A549 (cell line): Measurements from ENCODE around the gene GPR158. TPM values are rescaled to one million over a fixed set of nuclear protein-coding genes. Genes with fewer than 3 reads are reported as not detected.

Experiments used
- ATAC-seq, 2 experiments: fragments of 200-7000 bp in 1 of 2; fragments of >200 bp in 1 of 2; cut with Nextera tagmentation in 1 of 2; cut with Tn5 transposase in 1 of 2; 3 replicates each; pipeline versions ENCODE4 v1.8.0 to v1.9.1; 2018 to 2020; ENCODE audit warnings: mild to moderate bottlenecking in 1 of 2, moderate library complexity in 1 of 2
- CTCF ChIA-PET: fragments of 300-600 bp; sonication (Branson Sonifier 250); formaldehyde crosslinking; extraction: SDS; loops from one replicate; lab custom pipeline; 2021; ENCODE audit warnings: antibody characterized with exemption, inconsistent platforms; lab: Yijun Ruan, JAX
- POLR2A ChIA-PET: fragments of 350-600 bp; formaldehyde crosslinking; extraction: SDS; loops from one replicate; lab custom pipeline; 2021; ENCODE audit warnings: antibody characterized with exemption, inconsistent platforms; lab: Yijun Ruan, JAX
- DNase-seq, 2 experiments: peaks; one replicate each; pipeline versions ENCODE4 v3.0.0 to v3.0.0-alpha.2; 2011 to 2016; ENCODE audit warnings: low read depth in 1 of 2, low spot score in 1 of 2
- FAIRE-seq: peaks from 2 replicates; lab custom pipeline; 2011; peaks lifted over from hg19 to GRCh38; lab: Jason Lieb, UNC
- H3K27ac ChIP-seq, 2 experiments: fragments of >200 bp; sonication (Bioruptor Twin); formaldehyde crosslinking; 3 replicates each; pipeline ENCODE4 v1.5.1; 2016 to 2017
- H3K4me1 ChIP-seq: fragments of >200 bp; sonication (Bioruptor Twin); formaldehyde crosslinking; 3 replicates; pipeline ENCODE4 v1.6.1; 2016
- H3K4me2 ChIP-seq: fragments of >200 bp; sonication (Bioruptor Twin); formaldehyde crosslinking; 3 replicates; pipeline ENCODE4 v1.6.1; 2016
- H3K4me3 ChIP-seq: fragments of >200 bp; sonication (Bioruptor Twin); formaldehyde crosslinking; 3 replicates; pipeline ENCODE4 v1.5.1; 2016
- H3K9me3 ChIP-seq: fragments of >200 bp; sonication (Bioruptor Twin); formaldehyde crosslinking; 3 replicates; pipeline ENCODE4 v1.6.1; 2016
- BHLHE40 ChIP-seq: IDR thresholded peaks from 2 replicates; pipeline ENCODE4 v1.6.1; 2012; ENCODE audit warnings: low read depth, low read length, inconsistent platforms
- CBX8 ChIP-seq: fragments of 200-600 bp; sonication (generic); IDR thresholded peaks from 2 replicates; pipeline ENCODE4 v1.6.1; 2016
- CHD2 ChIP-seq: fragments of 150-350 bp; IDR thresholded peaks from 2 replicates; pipeline ENCODE4 v1.6.1; 2014; ENCODE audit warnings: low read length; ENCODE audit not compliant: partially characterized antibody
- EHMT2 ChIP-seq: fragments of 200-600 bp; sonication (generic); IDR thresholded peaks from 2 replicates; pipeline ENCODE4 v1.6.1; 2016; ENCODE audit warnings: antibody characterized with exemption, low read depth, mild to moderate bottlenecking, moderate library complexity
- ESRRA ChIP-seq: fragments of 150-350 bp; IDR thresholded peaks from 2 replicates; pipeline ENCODE4 v1.6.1; 2014; ENCODE audit warnings: mild to moderate bottlenecking, low read length, borderline replicate concordance
- FOSL2 ChIP-seq, 2 experiments: fragments of 450-650 bp in 1 of 2; fragments of >200 bp in 1 of 2; sonication (Bioruptor Twin) in 1 of 2; formaldehyde crosslinking; IDR thresholded peaks; 2 replicates each; pipeline versions ENCODE4 v1.5.0 to v1.6.1; 2016 to 2020; ENCODE audit warnings: mild to moderate bottlenecking in 1 of 2, moderate library complexity in 1 of 2
- FOXS1 ChIP-seq: fragments of 250-450 bp; sonication (Bioruptor Pico); IDR thresholded peaks from 2 replicates; pipeline ENCODE4 v1.5.0; 2020; ENCODE audit warnings: mild to moderate bottlenecking, moderate library complexity
- HEYL ChIP-seq: fragments of 250-450 bp; sonication (Bioruptor Pico); IDR thresholded peaks from 2 replicates; pipeline ENCODE4 v1.8.0; 2021; ENCODE audit warnings: mild to moderate bottlenecking, moderate library complexity
- HOXA7 ChIP-seq: fragments of 250-450 bp; sonication (Bioruptor Pico); IDR thresholded peaks from 2 replicates; pipeline ENCODE4 v1.5.0; 2020; ENCODE audit warnings: mild to moderate bottlenecking, moderate library complexity
- HOXB13 ChIP-seq: fragments of 250-450 bp; sonication (Bioruptor Pico); IDR thresholded peaks from 2 replicates; pipeline ENCODE4 v1.5.0; 2020; ENCODE audit warnings: low read depth, mild to moderate bottlenecking, moderate library complexity
- HOXB5 ChIP-seq: fragments of 250-450 bp; sonication (Bioruptor Pico); IDR thresholded peaks from 2 replicates; pipeline ENCODE4 v1.5.0; 2020; ENCODE audit warnings: mild to moderate bottlenecking, moderate library complexity
- JUNB ChIP-seq: fragments of >200 bp; sonication (Bioruptor Twin); formaldehyde crosslinking; IDR thresholded peaks from 2 replicates; pipeline ENCODE4 v1.6.1; 2016
- KDM1A ChIP-seq: fragments of 200-600 bp; sonication (generic); IDR thresholded peaks from 2 replicates; pipeline ENCODE4 v1.6.1; 2016; ENCODE audit warnings: low read depth, mild to moderate bottlenecking
- KDM5A ChIP-seq: fragments of 200-600 bp; sonication (generic); IDR thresholded peaks from 2 replicates; pipeline ENCODE4 v1.6.1; 2016; ENCODE audit warnings: antibody characterized with exemption, mild to moderate bottlenecking
- NR3C1 ChIP-seq: fragments of >200 bp; sonication (Bioruptor Twin); formaldehyde crosslinking; IDR thresholded peaks from 3 replicates; pipeline ENCODE4 v1.6.1; 2017
- PHF8 ChIP-seq: fragments of 200-600 bp; sonication (generic); IDR thresholded peaks from 2 replicates; pipeline ENCODE4 v1.6.1; 2016; ENCODE audit warnings: low read depth, mild to moderate bottlenecking, antibody characterized with exemption, moderate library complexity, borderline replicate concordance
- POLR2A ChIP-seq: IDR thresholded peaks from 2 replicates; pipeline ENCODE4 v1.6.1; 2012; ENCODE audit warnings: mild to moderate bottlenecking, low read length
- POLR2AphosphoS2 ChIP-seq: conservative IDR thresholded peaks from 2 replicates; pipeline ENCODE4 v1.6.1; 2012; ENCODE audit warnings: low read length, improper control_type of control experiment, inconsistent platforms
- RCOR1 ChIP-seq: fragments of 150-350 bp; IDR thresholded peaks from 2 replicates; pipeline ENCODE4 v1.6.1; 2014; ENCODE audit warnings: antibody characterized with exemption, low read length, low read depth
- RFX5 ChIP-seq: fragments of 450-650 bp; IDR thresholded peaks from 2 replicates; pipeline ENCODE4 v1.7.1; 2014; ENCODE audit warnings: antibody characterized with exemption, mild to moderate bottlenecking, moderate library complexity
- RNF2 ChIP-seq: fragments of 200-600 bp; sonication (generic); IDR thresholded peaks from 2 replicates; pipeline ENCODE4 v1.6.1; 2016; ENCODE audit warnings: low read depth, mild to moderate bottlenecking, antibody characterized with exemption, moderate library complexity, borderline replicate concordance
- SMC3 ChIP-seq: fragments of >200 bp; sonication (Bioruptor Twin); formaldehyde crosslinking; IDR thresholded peaks from 3 replicates; pipeline ENCODE4 v1.6.1; 2018; ENCODE audit warnings: inconsistent platforms
- SREBF2 ChIP-seq: fragments of 450-650 bp; IDR thresholded peaks from 2 replicates; pipeline ENCODE4 v1.6.1; 2014; ENCODE audit warnings: mild to moderate bottlenecking, moderate library complexity
- TFCP2L1 ChIP-seq: fragments of 250-450 bp; sonication (Bioruptor Pico); IDR thresholded peaks from 2 replicates; pipeline ENCODE4 v1.5.0; 2021; ENCODE audit warnings: mild to moderate bottlenecking
- ZSCAN20 ChIP-seq: fragments of 250-450 bp; sonication (Bioruptor Pico); IDR thresholded peaks from 2 replicates; pipeline ENCODE4 v1.8.0; 2022; ENCODE audit warnings: mild to moderate bottlenecking, moderate library complexity
- WGBS: methylation state at CpG from one replicate; pipeline ENCODE4 v1.1.6; 2017; ENCODE audit errors: missing lambda C conversion rate; 5-methylcytosine and 5-hydroxymethylcytosine counted together
- polyA plus RNA-seq, 4 experiments: library from polyadenylated mRNA; depleted of rRNA in 3 of 4; stranded (reverse); fragments of >200 nt; fragmentation: RNase III in 1 of 4; extraction: RNeasy Plus Mini Kit Qiagen cat#74134 plus additional on column Dnase treatment in 1 of 4; gene quantifications; 2 replicates in 3 of 4; 3 replicates in 1 of 4; pipeline ENCODE4 v1.2.3, GENCODE V29; 2011 to 2017
- TF ChIP-seq, protein P1 (sequence below): fragments of 450-650 bp; IDR thresholded peaks from 2 replicates; pipeline ENCODE4 v1.6.1; 2014; ENCODE audit warnings: antibody characterized with exemption
- TF ChIP-seq, protein P2 (sequence below): fragments of 150-350 bp; IDR thresholded peaks from 2 replicates; pipeline ENCODE4 v1.6.1; 2014; ENCODE audit warnings: low read depth, mild to moderate bottlenecking, low read length
- TF ChIP-seq, protein P3 (sequence below): fragments of >200 bp; sonication (Bioruptor Twin); formaldehyde crosslinking; IDR thresholded peaks from 3 replicates; pipeline ENCODE4 v1.6.1; 2016
- TF ChIP-seq, protein P4 (sequence below): IDR thresholded peaks from 2 replicates; pipeline ENCODE4 v1.6.1; 2012; ENCODE audit warnings: low read depth, borderline replicate concordance

The GPR158 gene
- polyA plus RNA-seq, 2 of the 4 experiments (the other 2 are of a cell fraction) = 0.01 to 0.03 TPM

DNA sequence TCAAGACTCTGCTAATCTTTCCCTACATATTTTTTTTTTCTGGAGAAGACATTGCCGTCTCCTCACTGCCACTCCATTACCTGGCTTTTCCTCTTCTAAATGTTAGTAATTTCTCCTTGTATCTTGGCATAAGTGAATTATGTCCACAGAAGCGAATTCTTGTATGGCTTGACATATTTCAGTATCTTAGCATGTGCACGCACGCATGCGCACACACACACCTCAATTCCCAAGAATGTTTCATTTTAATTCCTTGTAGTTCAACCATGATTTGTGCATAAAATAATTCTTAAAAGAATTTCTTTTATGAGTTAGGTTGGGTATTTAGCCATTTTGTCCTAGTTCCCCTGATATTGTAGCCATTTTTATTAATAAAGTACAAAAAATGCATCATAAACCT is 458.0 kb downstream of the GPR158 start:
- TF ChIP-seq EHMT2 (no peak), RNF2 (no peak), SMC3 (no peak), SREBF2 (no peak), KDM1A (no peak), ESRRA (no peak), RFX5 (no peak), CBX8 (no peak), HOXA7 (CRISPR knock-in tag) (no peak), JUNB (no peak), KDM5A (no peak), BHLHE40 (no peak), PHF8 (no peak), HOXB13 (CRISPR knock-in tag) (no peak)
- TF ChIP-seq, protein P1, sequence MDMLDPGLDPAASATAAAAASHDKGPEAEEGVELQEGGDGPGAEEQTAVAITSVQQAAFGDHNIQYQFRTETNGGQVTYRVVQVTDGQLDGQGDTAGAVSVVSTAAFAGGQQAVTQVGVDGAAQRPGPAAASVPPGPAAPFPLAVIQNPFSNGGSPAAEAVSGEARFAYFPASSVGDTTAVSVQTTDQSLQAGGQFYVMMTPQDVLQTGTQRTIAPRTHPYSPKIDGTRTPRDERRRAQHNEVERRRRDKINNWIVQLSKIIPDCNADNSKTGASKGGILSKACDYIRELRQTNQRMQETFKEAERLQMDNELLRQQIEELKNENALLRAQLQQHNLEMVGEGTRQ = no peak
- TF ChIP-seq, protein P2, sequence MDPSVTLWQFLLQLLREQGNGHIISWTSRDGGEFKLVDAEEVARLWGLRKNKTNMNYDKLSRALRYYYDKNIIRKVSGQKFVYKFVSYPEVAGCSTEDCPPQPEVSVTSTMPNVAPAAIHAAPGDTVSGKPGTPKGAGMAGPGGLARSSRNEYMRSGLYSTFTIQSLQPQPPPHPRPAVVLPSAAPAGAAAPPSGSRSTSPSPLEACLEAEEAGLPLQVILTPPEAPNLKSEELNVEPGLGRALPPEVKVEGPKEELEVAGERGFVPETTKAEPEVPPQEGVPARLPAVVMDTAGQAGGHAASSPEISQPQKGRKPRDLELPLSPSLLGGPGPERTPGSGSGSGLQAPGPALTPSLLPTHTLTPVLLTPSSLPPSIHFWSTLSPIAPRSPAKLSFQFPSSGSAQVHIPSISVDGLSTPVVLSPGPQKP = no peak
- TF ChIP-seq, protein P3, sequence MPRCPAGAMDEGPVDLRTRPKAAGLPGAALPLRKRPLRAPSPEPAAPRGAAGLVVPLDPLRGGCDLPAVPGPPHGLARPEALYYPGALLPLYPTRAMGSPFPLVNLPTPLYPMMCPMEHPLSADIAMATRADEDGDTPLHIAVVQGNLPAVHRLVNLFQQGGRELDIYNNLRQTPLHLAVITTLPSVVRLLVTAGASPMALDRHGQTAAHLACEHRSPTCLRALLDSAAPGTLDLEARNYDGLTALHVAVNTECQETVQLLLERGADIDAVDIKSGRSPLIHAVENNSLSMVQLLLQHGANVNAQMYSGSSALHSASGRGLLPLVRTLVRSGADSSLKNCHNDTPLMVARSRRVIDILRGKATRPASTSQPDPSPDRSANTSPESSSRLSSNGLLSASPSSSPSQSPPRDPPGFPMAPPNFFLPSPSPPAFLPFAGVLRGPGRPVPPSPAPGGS = no peak
- Histone ChIP-seq H3K4me2 (no peak overlapping the region), H3K4me1 (no peaks in the 10 kb centered on the region), H3K9me3 (no peaks in the 10 kb centered on the region), H3K4me3 (no peak overlapping the region), H3K27ac (no peak overlapping the region)
- ATAC-seq (no peak), DNase-seq (no peak), FAIRE-seq (no peak)
- POLR2A ChIA-PET = no interaction called here
- CTCF ChIA-PET = interaction anchor here (0.5 to 1.4 kb wide), 2 partner anchors 13 to 118 kb away, joined by 3 read pairs; no protein-coding TSS in a partner anchor
- 53% methylated on average over 5 of the region's 5 CpGs for WGBS

DNA sequence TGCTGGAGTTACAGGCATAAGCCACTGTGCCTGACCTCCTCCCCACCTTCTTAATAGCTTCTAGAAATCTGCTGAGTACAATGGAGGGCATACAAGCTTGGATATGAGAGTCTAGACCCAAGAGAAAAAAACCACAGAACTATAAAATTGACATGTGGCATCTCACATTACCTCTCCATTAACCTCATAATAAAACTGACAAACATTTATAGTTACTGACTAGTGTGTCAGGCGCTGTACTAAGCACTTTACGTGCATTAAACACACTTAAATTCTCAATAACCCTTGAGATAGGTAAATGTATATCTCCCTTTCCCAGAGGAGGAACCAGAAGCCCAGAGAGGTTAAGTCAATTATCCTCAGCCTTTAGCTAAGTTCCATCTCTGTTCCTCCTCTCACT is 458.7 kb downstream of the GPR158 start:
- POLR2A ChIA-PET = no interaction called here
- FAIRE-seq = no peak
- Histone ChIP-seq H3K27ac (no peak overlapping the region), H3K4me1 (no peaks in the 10 kb centered on the region), H3K9me3 (no peaks in the 10 kb centered on the region), H3K4me2 (no peak overlapping the region), H3K4me3 (no peak overlapping the region)
- CTCF ChIA-PET = interaction anchor here (0.9 to 1.5 kb wide), 3 partner anchors 12 to 521 kb away, joined by 3 to 6 read pairs (median 3); no protein-coding TSS in a partner anchor
- no peak for DNase-seq
- ATAC-seq = no peak
- 0% methylated on average over 2 of the region's 2 CpGs for WGBS
- TF ChIP-seq EHMT2 (no peak), TFCP2L1 (CRISPR knock-in tag) (no peak), RCOR1 (no peak), FOXS1 (CRISPR knock-in tag) (no peak), NR3C1 (no peak), ZSCAN20 (CRISPR knock-in tag) (no peak), CHD2 (no peak), FOSL2 (IDR thresholded peaks at IDR 0.05) (no peak), FOSL2 (CRISPR knock-in tag; IDR thresholded peaks at IDR 0.05) (no peak), POLR2A (no peak), POLR2AphosphoS2 (no peak), PHF8 (no peak), HOXB13 (CRISPR knock-in tag) (no peak), JUNB (no peak), HEYL (CRISPR knock-in tag) (no peak), HOXB5 (CRISPR knock-in tag) (no peak)
- TF ChIP-seq, protein P2 = no peak
- TF ChIP-seq, protein P4, sequence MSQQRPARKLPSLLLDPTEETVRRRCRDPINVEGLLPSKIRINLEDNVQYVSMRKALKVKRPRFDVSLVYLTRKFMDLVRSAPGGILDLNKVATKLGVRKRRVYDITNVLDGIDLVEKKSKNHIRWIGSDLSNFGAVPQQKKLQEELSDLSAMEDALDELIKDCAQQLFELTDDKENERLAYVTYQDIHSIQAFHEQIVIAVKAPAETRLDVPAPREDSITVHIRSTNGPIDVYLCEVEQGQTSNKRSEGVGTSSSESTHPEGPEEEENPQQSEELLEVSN = no peak
- TF ChIP-seq, protein P1 = no peak
